ENCODE data around the gene TRPC4AP.

Gene TRPC4AP

GRCh38 chr20:34988191-34988540 lies 104.4 kb downstream of the TRPC4AP start:
- H4K20me1 ChIP-seq (ENCODE audit: insufficient read depth): no peaks in the 10 kb centered on the region
- no peak overlapping the region for H3K27ac ChIP-seq
- H2AFZ ChIP-seq (ENCODE audit: low read depth): no peak overlapping the region
- no peaks in the 10 kb centered on the region for H3K79me2 ChIP-seq (ENCODE audit: insufficient read depth, low read depth)
- TF ChIP-seq CTCF (conservative IDR thresholded peaks at IDR 0.05; ENCODE audit: low read depth, low read length): no peak
- no peaks in the 10 kb centered on the region for H3K4me1 ChIP-seq (ENCODE audit: low read depth, poor library complexity, severe bottlenecking)
- H3K4me2 ChIP-seq: no peak overlapping the region
- H3K36me3 ChIP-seq (ENCODE audit: insufficient read depth): no peaks in the 10 kb centered on the region
- H3K9ac ChIP-seq: no peak overlapping the region
- H3K4me3 ChIP-seq (IDR thresholded peaks at IDR 0.05; ENCODE audit: insufficient read depth, low read depth, low read length): no peak overlapping the region
- peaks cover 4% of the 10 kb centered on the region; the same call in 1 of the 2 replicates for H3K27me3 ChIP-seq (ENCODE audit: insufficient read depth, low read depth)

- H3K9ac ChIP-seq: no peak overlapping the region
- H3K27me3 ChIP-seq (ENCODE audit: insufficient read depth, low read depth): peaks cover 4% of the 10 kb centered on the region; the same call in 1 of the 2 replicates
- H3K4me2 ChIP-seq: no peak overlapping the region
- H3K27ac ChIP-seq: no peak overlapping the region
- no peaks in the 10 kb centered on the region for H3K4me1 ChIP-seq (ENCODE audit: low read depth, poor library complexity, severe bottlenecking)
- H3K79me2 ChIP-seq (ENCODE audit: insufficient read depth, low read depth): no peaks in the 10 kb centered on the region
- no peak for TF ChIP-seq CTCF (conservative IDR thresholded peaks at IDR 0.05; ENCODE audit: low read depth, low read length)
- no peak overlapping the region for H2AFZ ChIP-seq (ENCODE audit: low read depth)
- no peaks in the 10 kb centered on the region for H4K20me1 ChIP-seq (ENCODE audit: insufficient read depth)
- H3K4me3 ChIP-seq (IDR thresholded peaks at IDR 0.05; ENCODE audit: insufficient read depth, low read depth, low read length): no peak overlapping the region
- no peaks in the 10 kb centered on the region for H3K36me3 ChIP-seq (ENCODE audit: insufficient read depth)
These were observed 105.1 kb downstream of the TRPC4AP start for GRCh38 chr20:34987288-34988190.

- Histone ChIP-seq H3K27ac (no peak overlapping the region), H3K36me3 (ENCODE audit: insufficient read depth) (no peaks in the 10 kb centered on the region), H3K9ac (no peak overlapping the region), H3K4me3 (IDR thresholded peaks at IDR 0.05; ENCODE audit: insufficient read depth, low read depth, low read length) (no peak overlapping the region), H2AFZ (ENCODE audit: low read depth) (no peak overlapping the region), H3K27me3 (ENCODE audit: insufficient read depth, low read depth) (peaks cover 4% of the 10 kb centered on the region; the same call in 1 of the 2 replicates), H4K20me1 (ENCODE audit: insufficient read depth) (no peaks in the 10 kb centered on the region), H3K4me1 (ENCODE audit: low read depth, poor library complexity, severe bottlenecking) (no peaks in the 10 kb centered on the region), H3K79me2 (ENCODE audit: insufficient read depth, low read depth) (no peaks in the 10 kb centered on the region), H3K4me2 (no peak overlapping the region)
- TF ChIP-seq CTCF (conservative IDR thresholded peaks at IDR 0.05; ENCODE audit: low read depth, low read length): no peak
These were observed 106.0 kb downstream of the TRPC4AP start for GRCh38 chr20:34986311-34987287.

GRCh38 chr20:34985461-34986310 lies 106.9 kb downstream of the TRPC4AP start:
- no peak overlapping the region for H3K9ac ChIP-seq
- H3K79me2 ChIP-seq (ENCODE audit: insufficient read depth, low read depth): no peaks in the 10 kb centered on the region
- peaks cover 4% of the 10 kb centered on the region; the same call in 1 of the 2 replicates for H3K27me3 ChIP-seq (ENCODE audit: insufficient read depth, low read depth)
- H3K4me3 ChIP-seq (IDR thresholded peaks at IDR 0.05; ENCODE audit: insufficient read depth, low read depth, low read length): no peak overlapping the region
- no peaks in the 10 kb centered on the region for H3K36me3 ChIP-seq (ENCODE audit: insufficient read depth)
- no peaks in the 10 kb centered on the region for H3K4me1 ChIP-seq (ENCODE audit: low read depth, poor library complexity, severe bottlenecking)
- H4K20me1 ChIP-seq (ENCODE audit: insufficient read depth): no peaks in the 10 kb centered on the region
- no peak overlapping the region for H2AFZ ChIP-seq (ENCODE audit: low read depth)
- no peak overlapping the region for H3K27ac ChIP-seq
- no peak for TF ChIP-seq CTCF (conservative IDR thresholded peaks at IDR 0.05; ENCODE audit: low read depth, low read length)
- H3K4me2 ChIP-seq: no peak overlapping the region

Data from KMS-11 (cell line).